ENCODE measurements around the gene OS9. TPM values are rescaled to one million over a fixed set of nuclear protein-coding genes. Genes with fewer than 3 reads are reported as not detected.

The OS9 gene
- total RNA-seq, 1 experiment from 2014 or later: 145 TPM

DNA sequence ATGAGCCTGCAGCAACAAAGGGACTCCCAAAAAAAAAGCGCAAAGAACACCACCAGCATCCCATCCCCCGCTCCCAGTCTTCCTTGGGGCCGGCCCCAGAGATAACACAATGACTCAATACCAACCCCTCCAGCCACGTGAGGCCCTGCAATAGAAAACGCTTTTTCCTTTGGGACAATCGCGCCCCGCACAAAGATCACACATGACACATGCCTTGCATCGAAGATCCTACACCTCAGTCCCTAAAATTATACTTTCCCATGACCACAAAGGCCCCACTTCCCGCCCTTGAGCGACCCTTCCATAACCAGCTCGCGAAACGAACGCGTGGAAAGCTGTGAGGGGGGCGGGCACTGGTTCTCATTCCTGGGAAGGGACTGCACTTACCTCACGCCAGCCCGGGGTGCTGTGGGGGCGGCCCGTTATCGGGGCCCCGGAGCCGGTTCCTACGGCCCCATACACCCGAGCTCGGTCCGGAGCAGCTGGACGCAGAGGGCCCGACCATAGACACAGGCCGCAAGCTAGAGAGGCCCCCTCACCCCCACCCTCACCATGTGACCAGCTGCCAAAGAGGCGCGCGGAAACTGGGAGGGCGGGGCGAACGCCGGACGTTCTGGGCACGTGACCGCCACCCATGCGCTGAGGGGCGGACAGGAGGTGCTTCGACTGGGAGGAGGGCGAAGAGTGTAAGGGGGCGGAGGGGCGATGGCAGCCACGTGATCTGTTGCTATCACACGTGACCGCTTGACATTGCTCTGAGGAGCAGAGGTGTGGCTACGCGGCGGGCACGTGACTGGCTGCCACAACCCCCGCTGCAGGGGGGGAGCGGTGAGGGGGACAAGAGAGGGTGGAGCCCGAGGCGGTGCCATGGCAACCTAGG, 58.1 kb downstream of the OS9 start, which contains the start of gene CDK4:
TSS of gene CDK4 (minus strand) at position 523 of the 880 bp plus-strand sequence. CDS start 593 bp downstream, outside the sequence.
- H3K79me2 ChIP-seq (ENCODE audit: low read length): peaks cover 34% of the 10 kb centered on the region
- POLR2A ChIA-PET (ENCODE audit: unreplicated experiment): interaction anchor here (0.6 kb wide), 1 partner anchor 1251 kb away, joined by 3 read pairs; no protein-coding TSS in a partner anchor
- H3K36me3 ChIP-seq (ENCODE audit: low read depth, low read length): peaks cover 31% of the 10 kb centered on the region
- H3K27ac ChIP-seq (ENCODE audit: low read length): peak within 1 kb of the TSS; percentile 78
- ATAC-seq (peak; percentile 65), DNase-seq (peak; percentile 99)
- H4K20me1 ChIP-seq (ENCODE audit: low read length): no peaks in the 10 kb centered on the region
- no peaks in the 10 kb centered on the region for H3F3A ChIP-seq (ENCODE audit: low read length, unreplicated experiment)
- intact Hi-C loops (cut with micrococcal nuclease): no loop called here
- H3K4me3 ChIP-seq (ENCODE audit: low read length): peak within 1 kb of the TSS; percentile 82
- BruUV-seq (replicated peaks): TSS peak; percentile 80
- peak within 1 kb of the TSS; percentile 98 for H3K9ac ChIP-seq (ENCODE audit: low read length)
- peak within 1 kb of the TSS; percentile 96 for H3K4me2 ChIP-seq (ENCODE audit: low read length)
- no peaks in the 10 kb centered on the region for H3K9me3 ChIP-seq (ENCODE audit: low read length)
- peaks cover 31% of the 10 kb centered on the region for H3K4me1 ChIP-seq (ENCODE audit: insufficient read depth, low read length)
- H3K9me2 ChIP-seq (replicated peaks; ENCODE audit: low read length): no peaks in the 10 kb centered on the region
- TF ChIP-seq EZH2 (IDR thresholded peaks at IDR 0.05; ENCODE audit: low read length, unreplicated experiment) (no peak), EZH2phosphoT487 (IDR thresholded peaks at IDR 0.05; ENCODE audit: borderline replicate concordance, low read length) (no peak)
- TF ChIP-seq, protein P1, sequence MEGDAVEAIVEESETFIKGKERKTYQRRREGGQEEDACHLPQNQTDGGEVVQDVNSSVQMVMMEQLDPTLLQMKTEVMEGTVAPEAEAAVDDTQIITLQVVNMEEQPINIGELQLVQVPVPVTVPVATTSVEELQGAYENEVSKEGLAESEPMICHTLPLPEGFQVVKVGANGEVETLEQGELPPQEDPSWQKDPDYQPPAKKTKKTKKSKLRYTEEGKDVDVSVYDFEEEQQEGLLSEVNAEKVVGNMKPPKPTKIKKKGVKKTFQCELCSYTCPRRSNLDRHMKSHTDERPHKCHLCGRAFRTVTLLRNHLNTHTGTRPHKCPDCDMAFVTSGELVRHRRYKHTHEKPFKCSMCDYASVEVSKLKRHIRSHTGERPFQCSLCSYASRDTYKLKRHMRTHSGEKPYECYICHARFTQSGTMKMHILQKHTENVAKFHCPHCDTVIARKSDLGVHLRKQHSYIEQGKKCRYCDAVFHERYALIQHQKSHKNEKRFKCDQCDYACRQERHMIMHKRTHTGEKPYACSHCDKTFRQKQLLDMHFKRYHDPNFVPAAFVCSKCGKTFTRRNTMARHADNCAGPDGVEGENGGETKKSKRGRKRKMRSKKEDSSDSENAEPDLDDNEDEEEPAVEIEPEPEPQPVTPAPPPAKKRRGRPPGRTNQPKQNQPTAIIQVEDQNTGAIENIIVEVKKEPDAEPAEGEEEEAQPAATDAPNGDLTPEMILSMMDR (conservative IDR thresholded peaks at IDR 0.05; ENCODE audit: low read depth, low read length): no peak
- CTCF ChIA-PET: no interaction called here
- peak within 1 kb of the TSS; percentile 84 for H2AFZ ChIP-seq (ENCODE audit: low read length)
- no peaks in the 10 kb centered on the region for H3K27me3 ChIP-seq (ENCODE audit: low read length)

DNA sequence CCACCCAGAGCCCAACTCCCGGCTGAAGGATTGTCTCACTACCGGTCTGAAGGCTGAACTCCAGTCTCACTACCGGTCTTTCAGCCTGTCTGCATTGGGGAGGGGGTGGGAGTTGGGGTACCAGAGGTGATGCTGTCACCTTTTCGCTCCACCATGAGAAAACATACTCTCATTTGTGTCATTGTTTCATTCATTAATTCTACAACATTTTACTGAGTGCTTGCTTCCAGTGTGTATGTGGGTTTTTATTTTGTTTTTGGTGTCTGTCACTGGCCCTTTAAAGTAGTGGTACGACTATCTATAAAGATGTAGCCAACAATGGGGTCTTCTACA, 58.7 kb downstream of the OS9 start:
- H4K20me1 ChIP-seq (ENCODE audit: low read length): no peaks in the 10 kb centered on the region
- no peaks in the 10 kb centered on the region for H3K9me3 ChIP-seq (ENCODE audit: low read length)
- no peak overlapping the region for H3K9ac ChIP-seq (ENCODE audit: low read length)
- H3K4me3 ChIP-seq (ENCODE audit: low read length): peak overlapping the region; percentile 82
- ChIA-PET POLR2A (ENCODE audit: unreplicated experiment) (interaction anchor here (0.6 kb wide), 1 partner anchor 1251 kb away, joined by 3 read pairs; no protein-coding TSS in a partner anchor), CTCF (no interaction called here)
- H3K4me2 ChIP-seq (ENCODE audit: low read length): peak overlapping the region; percentile 96
- TF ChIP-seq, protein P1 (conservative IDR thresholded peaks at IDR 0.05; ENCODE audit: low read depth, low read length): no peak
- TF ChIP-seq EZH2 (IDR thresholded peaks at IDR 0.05; ENCODE audit: low read length, unreplicated experiment) (no peak), EZH2phosphoT487 (IDR thresholded peaks at IDR 0.05; ENCODE audit: borderline replicate concordance, low read length) (no peak)
- ATAC-seq: no peak
- intact Hi-C loops (cut with micrococcal nuclease): no loop called here
- no peaks in the 10 kb centered on the region for H3K27me3 ChIP-seq (ENCODE audit: low read length)
- H3K27ac ChIP-seq (ENCODE audit: low read length): no peak overlapping the region
- H2AFZ ChIP-seq (ENCODE audit: low read length): peak overlapping the region; percentile 63
- BruUV-seq (replicated peaks): no TSS peak
- no peak for DNase-seq
- peaks cover 34% of the 10 kb centered on the region for H3K79me2 ChIP-seq (ENCODE audit: low read length)
- H3K4me1 ChIP-seq (ENCODE audit: insufficient read depth, low read length): peaks cover 31% of the 10 kb centered on the region
- no peaks in the 10 kb centered on the region for H3K9me2 ChIP-seq (replicated peaks; ENCODE audit: low read length)
- H3K36me3 ChIP-seq (ENCODE audit: low read depth, low read length): peaks cover 26% of the 10 kb centered on the region
- H3F3A ChIP-seq (ENCODE audit: low read length, unreplicated experiment): no peaks in the 10 kb centered on the region

Measured in PC-3 (cell line).